IMR-90 (cell line): ENCODE results near the gene TRPM3. TPM values are rescaled to one million over a fixed set of nuclear protein-coding genes. Genes with fewer than 3 reads are reported as not detected.

Experiments
- ATAC-seq: fragments of 200-7000 bp; cut with Tn5 transposase; 2 replicates; pipeline ENCODE4 v1.9.1; 2020; ENCODE audit warnings: low read depth, mild to moderate bottlenecking, moderate library complexity
- BruUV-seq: library from RNA; stranded (reverse); fragments of 400-500 nt; replicated peaks from 2 replicates; lab custom pipeline; 2021; lab: Mats Ljungman, UMichigan
- CTCF ChIA-PET: fragments of 300-600 bp; formaldehyde crosslinking; extraction: SDS; loops from one replicate; lab custom pipeline; 2021; ENCODE audit warnings: antibody characterized with exemption; lab: Yijun Ruan, JAX
- POLR2A ChIA-PET: fragments of 300-600 bp; sonication (Branson Sonifier 250); formaldehyde crosslinking; loops from one replicate; lab custom pipeline; 2022; ENCODE audit warnings: antibody characterized with exemption; ENCODE audit not compliant: unreplicated experiment; lab: Charles Lee
- DNase-seq: peaks from one replicate; pipeline ENCODE4 v3.0.0; 2013
- H2AFZ ChIP-seq: replicated peaks from 2 replicates; pipeline ENCODE3; 2013; ENCODE audit warnings: low read length, mild to moderate bottlenecking; ENCODE audit not compliant: poor library complexity
- H2AK5ac ChIP-seq: 2 replicates; pipeline ENCODE4 v1.6.1; 2013; ENCODE audit warnings: low read depth, low read length, inconsistent platforms
- H2AK9ac ChIP-seq: replicated peaks from 2 replicates; pipeline ENCODE3; 2013; ENCODE audit warnings: mild to moderate bottlenecking, low read depth, low read length, moderate library complexity; ENCODE audit not compliant: poor library complexity
- H2BK120ac ChIP-seq: 2 replicates; pipeline ENCODE4 v1.6.1; 2013; ENCODE audit warnings: low read depth, low read length, inconsistent platforms
- H2BK15ac ChIP-seq: 3 replicates; pipeline ENCODE4 v1.6.1; 2013; ENCODE audit warnings: low read depth, low read length, inconsistent platforms
- H2BK20ac ChIP-seq: 2 replicates; pipeline ENCODE4 v1.6.1; 2013; ENCODE audit warnings: low read depth, mild to moderate bottlenecking, inconsistent platforms, low read length, moderate library complexity
- H2BK5ac ChIP-seq: 2 replicates; pipeline ENCODE4 v1.6.1; 2013; ENCODE audit warnings: mild to moderate bottlenecking, low read depth, low read length, inconsistent platforms; ENCODE audit not compliant: poor library complexity, severe bottlenecking
- H3K14ac ChIP-seq: replicated peaks from 2 replicates; pipeline ENCODE4 v1.6.1; 2013; ENCODE audit warnings: low read depth, low read length, inconsistent platforms
- H3K18ac ChIP-seq: 2 replicates; pipeline ENCODE4 v1.6.1; 2013; ENCODE audit warnings: low read depth, low read length, control low read depth
- H3K23ac ChIP-seq: 2 replicates; pipeline ENCODE4 v1.6.1; 2013; ENCODE audit warnings: low read depth, low read length, inconsistent platforms
- H3K27ac ChIP-seq: 2 replicates; pipeline ENCODE4 v1.5.1; 2013; ENCODE audit warnings: mild to moderate bottlenecking, control low read depth, low read length; ENCODE audit not compliant: insufficient read depth
- H3K27me3 ChIP-seq: 2 replicates; pipeline ENCODE4 v1.6.1; 2013; ENCODE audit warnings: low read length; ENCODE audit not compliant: control insufficient read depth, insufficient read depth
- H3K36me3 ChIP-seq: 2 replicates; pipeline ENCODE4 v1.6.1; 2013; ENCODE audit warnings: low read length, mixed read lengths; ENCODE audit not compliant: control insufficient read depth, insufficient read depth
- H3K4ac ChIP-seq: 2 replicates; pipeline ENCODE4 v1.6.1; 2013; ENCODE audit warnings: low read depth, low read length, inconsistent platforms
- H3K4me1 ChIP-seq: 2 replicates; pipeline ENCODE4 v1.6.1; 2013; ENCODE audit warnings: low read length, mixed read lengths; ENCODE audit not compliant: control insufficient read depth, insufficient read depth
- H3K4me2 ChIP-seq: 2 replicates; pipeline ENCODE4 v1.6.1; 2013; ENCODE audit warnings: low read depth, mild to moderate bottlenecking, control low read depth, low read length, moderate library complexity
- H3K4me3 ChIP-seq: 2 replicates; pipeline ENCODE4 v1.5.1; 2013; ENCODE audit warnings: low read depth, mild to moderate bottlenecking, control low read depth, low read length, moderate library complexity; ENCODE audit not compliant: insufficient read depth
- H3K56ac ChIP-seq: 2 replicates; pipeline ENCODE4 v1.6.1; 2013; ENCODE audit warnings: low read length, inconsistent platforms; ENCODE audit not compliant: insufficient read depth; ENCODE audit errors: extremely low read depth
- H3K79me1 ChIP-seq, 2 experiments: 2 replicates each; pipeline ENCODE4 v1.6.1; 2013; ENCODE audit warnings: low read length in 2 of 2, inconsistent platforms in 1 of 2, low read depth in 1 of 2
- H3K9ac ChIP-seq: 2 replicates; pipeline ENCODE4 v1.6.1; 2013; ENCODE audit warnings: low read depth, low read length, control low read depth
- H3K9me1 ChIP-seq: 2 replicates; pipeline ENCODE4 v1.6.1; 2013; ENCODE audit warnings: low read length, inconsistent platforms; ENCODE audit not compliant: insufficient read depth
- H3K9me3 ChIP-seq: 2 replicates; pipeline ENCODE4 v1.6.1; 2013; ENCODE audit warnings: low read length; ENCODE audit not compliant: control insufficient read depth, insufficient read depth
- H4K20me1 ChIP-seq: 2 replicates; pipeline ENCODE4 v1.6.1; 2013; ENCODE audit warnings: low read length, inconsistent platforms; ENCODE audit not compliant: insufficient read depth
- H4K5ac ChIP-seq: 2 replicates; pipeline ENCODE4 v1.6.1; 2013; ENCODE audit warnings: mild to moderate bottlenecking, low read depth, low read length, control low read depth
- H4K8ac ChIP-seq, 2 experiments: 2 replicates each; pipeline ENCODE4 v1.6.1; 2013; ENCODE audit warnings: low read depth in 2 of 2, low read length in 2 of 2, control low read depth in 1 of 2, inconsistent platforms in 1 of 2
- H4K91ac ChIP-seq: 2 replicates; pipeline ENCODE4 v1.6.1; 2013; ENCODE audit warnings: low read depth, low read length, inconsistent platforms; ENCODE audit not compliant: insufficient read depth
- ELK1 ChIP-seq: fragments of 150-350 bp; IDR thresholded peaks from 2 replicates; pipeline ENCODE4 v1.6.1; 2016; ENCODE audit warnings: low read depth, mild to moderate bottlenecking, low read length, moderate library complexity, borderline replicate concordance
- FOS ChIP-seq: fragments of 150-350 bp; IDR thresholded peaks from 2 replicates; pipeline ENCODE4 v1.6.1; 2016; ENCODE audit warnings: low read depth, low read length
- MXI1 ChIP-seq: IDR thresholded peaks from 2 replicates; pipeline ENCODE4 v1.6.1; 2012; ENCODE audit warnings: low read depth, mild to moderate bottlenecking, low read length, moderate library complexity, borderline replicate concordance
- WGBS, 2 experiments: methylation state at CpG; one replicate each; pipeline versions ENCODE4 v1.1.5 to v1.1.7; 2013; ENCODE audit warnings: missing lambda C conversion rate in 2 of 2; ENCODE audit not compliant: insufficient read length in 1 of 2; ENCODE audit errors: extremely low coverage in 2 of 2; 5-methylcytosine and 5-hydroxymethylcytosine counted together
- dilution Hi-C: fragments of 300-500 bp; cut with HindIII; formaldehyde crosslinking; loops from one replicate; pipeline ENCODE4 v1.14.3; 2018; ENCODE audit warnings: low sequenced_read_pairs; ENCODE audit not compliant: unreplicated experiment
- in situ Hi-C: fragments of 300-500 bp; cut with MboI; formaldehyde crosslinking; loops from 3 replicates; pipeline ENCODE4 v1.14.3; 2019; ENCODE audit warnings: low sequenced_read_pairs, inconsistent platforms, mixed read lengths
- intact Hi-C: fragments of 100-400 bp; cut with micrococcal nuclease; formaldehyde crosslinking; loops from 2 replicates; pipeline ENCODE4 v1.10.0; 2022
- polyA plus RNA-seq, 3 experiments: library from polyadenylated mRNA; depleted of rRNA; stranded (reverse); fragments of >200 nt; gene quantifications; 2 replicates each; pipeline ENCODE4 v1.2.3, GENCODE V29; 2012; ENCODE audit warnings: low replicate concordance in 1 of 3
- total RNA-seq: library from RNA; depleted of rRNA; stranded (reverse); fragments of >200 nt; gene quantifications from 2 replicates; pipeline ENCODE4 v1.2.3, GENCODE V29; 2012
- TF ChIP-seq, protein P1 (sequence below): fragments of 150-350 bp; IDR thresholded peaks from 2 replicates; pipeline ENCODE4 v1.6.1; 2017; ENCODE audit warnings: mild to moderate bottlenecking, antibody characterized with exemption, low read length, low read depth

TRPM3 gene
- total and polyA plus RNA-seq, 2 of the 4 experiments (the other 2 are of a cell fraction): not detected

- Histone ChIP-seq H3K23ac (no peak overlapping the region), H3K27me3 (no peaks in the 10 kb centered on the region), H3K36me3 (no peaks in the 10 kb centered on the region), H3K9ac (no peak overlapping the region), H4K91ac (no peak overlapping the region), H3K4ac (no peak overlapping the region), H4K8ac (no peak overlapping the region), H3K14ac (no peak overlapping the region), H2BK15ac (no peak overlapping the region), H2AFZ (no peak overlapping the region), H3K18ac (no peak overlapping the region), H3K27ac (no peak overlapping the region), H2BK5ac (no peak overlapping the region), H3K4me1 (no peaks in the 10 kb centered on the region), H3K4me3 (no peak overlapping the region), H3K4me2 (no peak overlapping the region), H4K20me1 (no peaks in the 10 kb centered on the region), H4K5ac (no peak overlapping the region), H2BK120ac (no peak overlapping the region), H2AK9ac (no peak overlapping the region), H3K9me1 (no peaks in the 10 kb centered on the region), H3K79me1 (no peaks in the 10 kb centered on the region), H3K9me3 (no peaks in the 10 kb centered on the region), H2AK5ac (no peak overlapping the region), H3K56ac (no peak overlapping the region), H2BK20ac (no peak overlapping the region)
- BruUV-seq: no TSS peak
- no CpG with 5 or more reads among the region's 1 CpG for WGBS, 2 experiments
- dilution Hi-C loops: no loop called here
- no peak for TF ChIP-seq MXI1
- TF ChIP-seq FOS: no peak
- no peak for TF ChIP-seq ELK1
- TF ChIP-seq, protein P1, sequence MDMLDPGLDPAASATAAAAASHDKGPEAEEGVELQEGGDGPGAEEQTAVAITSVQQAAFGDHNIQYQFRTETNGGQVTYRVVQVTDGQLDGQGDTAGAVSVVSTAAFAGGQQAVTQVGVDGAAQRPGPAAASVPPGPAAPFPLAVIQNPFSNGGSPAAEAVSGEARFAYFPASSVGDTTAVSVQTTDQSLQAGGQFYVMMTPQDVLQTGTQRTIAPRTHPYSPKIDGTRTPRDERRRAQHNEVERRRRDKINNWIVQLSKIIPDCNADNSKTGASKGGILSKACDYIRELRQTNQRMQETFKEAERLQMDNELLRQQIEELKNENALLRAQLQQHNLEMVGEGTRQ: no peak
- ATAC-seq: no peak
- CTCF ChIA-PET: no interaction called here
- in situ Hi-C loops: no loop called here
- DNase-seq: no peak
- intact Hi-C loops: no loop called here
- POLR2A ChIA-PET: no interaction called here
These were observed 49.8 kb downstream of the TRPM3 start for GRCh38 chr9:71071633-71072032.
